ENCODE results near the gene TSPAN9. TPM values are rescaled to one million over a fixed set of nuclear protein-coding genes. Genes with fewer than 3 reads are reported as not detected.

Gene TSPAN9
- total and polyA plus RNA-seq, 9 of the 15 experiments (the other 6 are each of a cell fraction or from before 2014, with no cell fraction given) = 0.23 to 2.1 (median 0.60) TPM; not detected in 2

DNA sequence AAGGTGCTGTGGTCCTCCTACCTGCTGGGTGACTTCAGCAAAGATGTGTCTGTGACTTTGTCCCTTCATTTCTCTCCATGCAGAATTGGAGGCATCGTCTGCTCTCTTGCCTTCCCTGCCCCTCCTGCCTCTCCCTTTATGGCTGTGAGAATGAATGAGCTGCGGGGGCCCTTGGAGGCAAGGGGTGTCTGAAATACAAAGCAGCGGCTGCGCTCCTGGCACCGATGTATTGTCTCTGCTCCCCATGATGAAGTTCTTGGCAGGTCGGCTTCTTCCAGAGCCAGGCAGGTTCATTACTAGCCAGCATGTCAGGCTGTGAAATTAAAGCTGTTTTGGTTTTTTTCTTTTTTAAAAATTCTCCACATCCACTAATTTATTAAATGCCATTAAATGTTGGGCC lies 194.5 kb downstream of the TSPAN9 start:
- DNase-seq (ENCODE audit: extremely low read depth in 1 of 4, low spot score in 3 of 4) = no peak
- Histone ChIP-seq H3K79me2 (ENCODE audit: control insufficient read depth, insufficient read depth, low read length) (no peaks in the 10 kb centered on the region), H3K4me3 (no peak overlapping the region), H2AFZ (ENCODE audit: low read depth, low read length) (no peak overlapping the region), H3K9me1 (ENCODE audit: control insufficient read depth, insufficient read depth, low read length) (no peaks in the 10 kb centered on the region), H3K4me2 (ENCODE audit: insufficient read depth, low read length) (no peak overlapping the region), H3K27ac (ENCODE audit: extremely low read depth, low read depth, low read length) (no peak overlapping the region), H3K9me3 (replicated peaks; ENCODE audit: control insufficient read depth, insufficient read depth, low read depth, low read length) (no peaks in the 10 kb centered on the region), H4K20me1 (replicated peaks; ENCODE audit: control insufficient read depth, insufficient read depth, low read length) (peaks cover 5% of the 10 kb centered on the region; the same call in 1 of the 2 replicates), H3K4me1 (replicated peaks in 1 of 2; ENCODE audit: control insufficient read depth in 2 of 2, insufficient read depth in 2 of 2, low read length in 2 of 2) (no peaks in the 10 kb centered on the region), H3K27me3 (ENCODE audit: control insufficient read depth in 2 of 2, insufficient read depth in 2 of 2, low read length in 2 of 2) (peaks cover 2 to 25% of the 10 kb centered on the region in 2 experiments; a peak in 2 of 5 replicates), H3K9ac (ENCODE audit: insufficient read depth in 1 of 2, low read depth in 2 of 2, low read length in 2 of 2) (no peak overlapping the region), H3K36me3 (ENCODE audit: control insufficient read depth, insufficient read depth, low read length) (no peaks in the 10 kb centered on the region)
- intact Hi-C loops (cut with micrococcal nuclease) (loop anchor here (10.0 kb wide), 2 partner anchors 67 to 197 kb away; partner anchors contain the start of gene TSPAN9), in situ Hi-C loops (cut with MboI) (loop anchor here (5.0 kb wide), 1 partner anchor 139 kb away; no protein-coding TSS in a partner anchor)
- CTCF ChIA-PET (ENCODE audit: low intra/inter-chr PET ratio) = no interaction called here
- no peak for ATAC-seq
- 0% methylated on average over 6 of the region's 6 CpGs for WGBS (ENCODE audit: insufficient coverage, low coverage, missing lambda C conversion rate)
- TF ChIP-seq SMC3 (conservative IDR thresholded peaks at IDR 0.05; ENCODE audit: insufficient read depth, low read depth, low read length) (no peak), SNRNP70 (optimal IDR thresholded peaks at IDR 0.05; ENCODE audit: low read depth, low read length) (no peak), E2F1 (CRISPR knock-in tag; IDR thresholded peaks at IDR 0.05) (no peak), SETDB1 (IDR thresholded peaks at IDR 0.05; ENCODE audit: low read length) (no peak), SAFB2 (IDR thresholded peaks at IDR 0.05; ENCODE audit: borderline replicate concordance, low read depth, low read length, severe bottlenecking) (no peak), PTRF (tag; IDR thresholded peaks at IDR 0.05) (no peak), HIVEP1 (CRISPR knock-in tag; IDR thresholded peaks at IDR 0.05) (no peak), DIDO1 (tag; IDR thresholded peaks at IDR 0.05; ENCODE audit: low read depth) (no peak), E2F3 (CRISPR knock-in tag; IDR thresholded peaks at IDR 0.05) (no peak), HNRNPLL (IDR thresholded peaks at IDR 0.05; ENCODE audit: low read depth, low read length, poor library complexity, severe bottlenecking) (no peak), SMAD1 (IDR thresholded peaks at IDR 0.05; ENCODE audit: low read depth, low read length, partially characterized antibody) (no peak), SREBF1 (IDR thresholded peaks at IDR 0.05; ENCODE audit: borderline replicate concordance, low read depth, low read length) (no peak), ILK (tag; IDR thresholded peaks at IDR 0.05; ENCODE audit: borderline replicate concordance, low read depth) (no peak)
- TF ChIP-seq, protein P1, sequence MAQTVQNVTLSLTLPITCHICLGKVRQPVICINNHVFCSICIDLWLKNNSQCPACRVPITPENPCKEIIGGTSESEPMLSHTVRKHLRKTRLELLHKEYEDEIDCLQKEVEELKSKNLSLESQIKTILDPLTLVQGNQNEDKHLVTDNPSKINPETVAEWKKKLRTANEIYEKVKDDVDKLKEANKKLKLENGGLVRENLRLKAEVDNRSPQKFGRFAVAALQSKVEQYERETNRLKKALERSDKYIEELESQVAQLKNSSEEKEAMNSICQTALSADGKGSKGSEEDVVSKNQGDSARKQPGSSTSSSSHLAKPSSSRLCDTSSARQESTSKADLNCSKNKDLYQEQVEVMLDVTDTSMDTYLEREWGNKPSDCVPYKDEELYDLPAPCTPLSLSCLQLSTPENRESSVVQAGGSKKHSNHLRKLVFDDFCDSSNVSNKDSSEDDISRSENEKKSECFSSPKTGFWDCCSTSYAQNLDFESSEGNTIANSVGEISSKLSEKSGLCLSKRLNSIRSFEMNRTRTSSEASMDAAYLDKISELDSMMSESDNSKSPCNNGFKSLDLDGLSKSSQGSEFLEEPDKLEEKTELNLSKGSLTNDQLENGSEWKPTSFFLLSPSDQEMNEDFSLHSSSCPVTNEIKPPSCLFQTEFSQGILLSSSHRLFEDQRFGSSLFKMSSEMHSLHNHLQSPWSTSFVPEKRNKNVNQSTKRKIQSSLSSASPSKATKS (CRISPR knock-in tag; IDR thresholded peaks at IDR 0.05) = no peak
- TF ChIP-seq, protein P2, sequence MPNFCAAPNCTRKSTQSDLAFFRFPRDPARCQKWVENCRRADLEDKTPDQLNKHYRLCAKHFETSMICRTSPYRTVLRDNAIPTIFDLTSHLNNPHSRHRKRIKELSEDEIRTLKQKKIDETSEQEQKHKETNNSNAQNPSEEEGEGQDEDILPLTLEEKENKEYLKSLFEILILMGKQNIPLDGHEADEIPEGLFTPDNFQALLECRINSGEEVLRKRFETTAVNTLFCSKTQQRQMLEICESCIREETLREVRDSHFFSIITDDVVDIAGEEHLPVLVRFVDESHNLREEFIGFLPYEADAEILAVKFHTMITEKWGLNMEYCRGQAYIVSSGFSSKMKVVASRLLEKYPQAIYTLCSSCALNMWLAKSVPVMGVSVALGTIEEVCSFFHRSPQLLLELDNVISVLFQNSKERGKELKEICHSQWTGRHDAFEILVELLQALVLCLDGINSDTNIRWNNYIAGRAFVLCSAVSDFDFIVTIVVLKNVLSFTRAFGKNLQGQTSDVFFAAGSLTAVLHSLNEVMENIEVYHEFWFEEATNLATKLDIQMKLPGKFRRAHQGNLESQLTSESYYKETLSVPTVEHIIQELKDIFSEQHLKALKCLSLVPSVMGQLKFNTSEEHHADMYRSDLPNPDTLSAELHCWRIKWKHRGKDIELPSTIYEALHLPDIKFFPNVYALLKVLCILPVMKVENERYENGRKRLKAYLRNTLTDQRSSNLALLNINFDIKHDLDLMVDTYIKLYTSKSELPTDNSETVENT (CRISPR knock-in tag; IDR thresholded peaks at IDR 0.05) = no peak
- no TSS peak for BruUV-seq (replicated peaks)
- no peak for FAIRE-seq
- POLR2A ChIA-PET = no interaction called here

All from K562 (cell line).